ENCODE results near the gene GLDN.

GLDN gene

GRCh38 chr15:51368751-51369450, 27.4 kb downstream of the GLDN start:
- Histone ChIP-seq H3K27me3 (ENCODE audit: control insufficient read depth, insufficient read depth, low read length) (no peaks in the 10 kb centered on the region), H3K36me3 (ENCODE audit: control insufficient read depth, insufficient read depth, low read length) (no peaks in the 10 kb centered on the region), H3K4me1 (ENCODE audit: control insufficient read depth, insufficient read depth, low read length) (no peaks in the 10 kb centered on the region), H3K9ac (ENCODE audit: low read length) (no peak overlapping the region), H3K27ac (ENCODE audit: low read depth, low read length) (no peak overlapping the region), H3K4me3 (ENCODE audit: low read length) (no peak overlapping the region)

- H3K4me1 ChIP-seq (ENCODE audit: control insufficient read depth, insufficient read depth, low read length), result no peaks in the 10 kb centered on the region
- no peak overlapping the region for H3K9ac ChIP-seq (ENCODE audit: low read length)
- no peak overlapping the region for H3K27ac ChIP-seq (ENCODE audit: low read depth, low read length)
These were observed 28.0 kb downstream of the GLDN start for GRCh38 chr15:51369451-51369761.

GRCh38 chr15:51371266-51371665, 29.8 kb downstream of the GLDN start:
- H3K27ac ChIP-seq (ENCODE audit: low read depth, low read length), result no peak overlapping the region
- H3K4me1 ChIP-seq (ENCODE audit: control insufficient read depth, insufficient read depth, low read length), result no peaks in the 10 kb centered on the region
- no peak overlapping the region for H3K4me3 ChIP-seq (ENCODE audit: low read length)
- no peaks in the 10 kb centered on the region for H3K36me3 ChIP-seq (ENCODE audit: control insufficient read depth, insufficient read depth, low read length)
- no peaks in the 10 kb centered on the region for H3K27me3 ChIP-seq (ENCODE audit: control insufficient read depth, insufficient read depth, low read length)
- no peak overlapping the region for H3K9ac ChIP-seq (ENCODE audit: low read length)

More at GRCh38 chr15:51369451-51369761, 28.0 kb downstream of the GLDN start:
- Histone ChIP-seq H3K27me3 (ENCODE audit: control insufficient read depth, insufficient read depth, low read length) (no peaks in the 10 kb centered on the region), H3K4me3 (ENCODE audit: low read length) (no peak overlapping the region), H3K36me3 (ENCODE audit: control insufficient read depth, insufficient read depth, low read length) (no peaks in the 10 kb centered on the region)

GRCh38 chr15:51374131-51374530, 32.7 kb downstream of the GLDN start:
- H3K27ac ChIP-seq (ENCODE audit: low read depth, low read length), result no peak overlapping the region
- H3K4me1 ChIP-seq (ENCODE audit: control insufficient read depth, insufficient read depth, low read length), result no peaks in the 10 kb centered on the region
- H3K4me3 ChIP-seq (ENCODE audit: low read length), result no peak overlapping the region
- no peaks in the 10 kb centered on the region for H3K36me3 ChIP-seq (ENCODE audit: control insufficient read depth, insufficient read depth, low read length)
- H3K27me3 ChIP-seq (ENCODE audit: control insufficient read depth, insufficient read depth, low read length), result no peaks in the 10 kb centered on the region
- no peak overlapping the region for H3K9ac ChIP-seq (ENCODE audit: low read length)

- H3K27ac ChIP-seq (ENCODE audit: low read depth, low read length), result no peak overlapping the region
- no peak overlapping the region for H3K9ac ChIP-seq (ENCODE audit: low read length)
- H3K27me3 ChIP-seq (ENCODE audit: control insufficient read depth, insufficient read depth, low read length), result no peaks in the 10 kb centered on the region
- no peak overlapping the region for H3K4me3 ChIP-seq (ENCODE audit: low read length)
- H3K4me1 ChIP-seq (ENCODE audit: control insufficient read depth, insufficient read depth, low read length), result no peaks in the 10 kb centered on the region
- H3K36me3 ChIP-seq (ENCODE audit: control insufficient read depth, insufficient read depth, low read length), result no peaks in the 10 kb centered on the region
These were observed 34.6 kb downstream of the GLDN start for GRCh38 chr15:51375966-51376640.

- Histone ChIP-seq H3K4me1 (ENCODE audit: control insufficient read depth, insufficient read depth, low read length) (no peaks in the 10 kb centered on the region), H3K36me3 (ENCODE audit: control insufficient read depth, insufficient read depth, low read length) (no peaks in the 10 kb centered on the region), H3K4me3 (ENCODE audit: low read length) (no peak overlapping the region), H3K27ac (ENCODE audit: low read depth, low read length) (no peak overlapping the region), H3K9ac (ENCODE audit: low read length) (no peak overlapping the region), H3K27me3 (ENCODE audit: control insufficient read depth, insufficient read depth, low read length) (no peaks in the 10 kb centered on the region)
These were observed 35.8 kb downstream of the GLDN start for GRCh38 chr15:51377038-51377786.

- H3K27me3 ChIP-seq (ENCODE audit: control insufficient read depth, insufficient read depth, low read length), result no peaks in the 10 kb centered on the region
- no peak overlapping the region for H3K27ac ChIP-seq (ENCODE audit: low read depth, low read length)
- no peak overlapping the region for H3K4me3 ChIP-seq (ENCODE audit: low read length)
- H3K9ac ChIP-seq (ENCODE audit: low read length), result no peak overlapping the region
- no peaks in the 10 kb centered on the region for H3K36me3 ChIP-seq (ENCODE audit: control insufficient read depth, insufficient read depth, low read length)
- no peaks in the 10 kb centered on the region for H3K4me1 ChIP-seq (ENCODE audit: control insufficient read depth, insufficient read depth, low read length)
These were observed 37.0 kb downstream of the GLDN start for GRCh38 chr15:51378406-51378805.

GRCh38 chr15:51379390-51379789, 37.9 kb downstream of the GLDN start:
- no peaks in the 10 kb centered on the region for H3K27me3 ChIP-seq (ENCODE audit: control insufficient read depth, insufficient read depth, low read length)
- no peak overlapping the region for H3K4me3 ChIP-seq (ENCODE audit: low read length)
- H3K9ac ChIP-seq (ENCODE audit: low read length), result no peak overlapping the region
- no peaks in the 10 kb centered on the region for H3K36me3 ChIP-seq (ENCODE audit: control insufficient read depth, insufficient read depth, low read length)
- H3K4me1 ChIP-seq (ENCODE audit: control insufficient read depth, insufficient read depth, low read length), result no peaks in the 10 kb centered on the region
- H3K27ac ChIP-seq (ENCODE audit: low read depth, low read length), result no peak overlapping the region

- H3K4me1 ChIP-seq (ENCODE audit: control insufficient read depth, insufficient read depth, low read length), result no peaks in the 10 kb centered on the region
- H3K27me3 ChIP-seq (ENCODE audit: control insufficient read depth, insufficient read depth, low read length), result no peaks in the 10 kb centered on the region
- no peak overlapping the region for H3K4me3 ChIP-seq (ENCODE audit: low read length)
- no peak overlapping the region for H3K9ac ChIP-seq (ENCODE audit: low read length)
- H3K36me3 ChIP-seq (ENCODE audit: control insufficient read depth, insufficient read depth, low read length), result no peaks in the 10 kb centered on the region
- H3K27ac ChIP-seq (ENCODE audit: low read depth, low read length), result no peak overlapping the region
These were observed 39.7 kb downstream of the GLDN start for GRCh38 chr15:51380999-51381806.

GRCh38 chr15:51382787-51383186, 41.3 kb downstream of the GLDN start:
- Histone ChIP-seq H3K9ac (ENCODE audit: low read length) (no peak overlapping the region), H3K36me3 (ENCODE audit: control insufficient read depth, insufficient read depth, low read length) (no peaks in the 10 kb centered on the region), H3K27me3 (ENCODE audit: control insufficient read depth, insufficient read depth, low read length) (no peaks in the 10 kb centered on the region), H3K27ac (ENCODE audit: low read depth, low read length) (no peak overlapping the region), H3K4me1 (ENCODE audit: control insufficient read depth, insufficient read depth, low read length) (no peaks in the 10 kb centered on the region), H3K4me3 (ENCODE audit: low read length) (no peak overlapping the region)

GRCh38 chr15:51386029-51386428, 44.6 kb downstream of the GLDN start:
- H3K4me3 ChIP-seq (ENCODE audit: low read length), result no peak overlapping the region
- no peaks in the 10 kb centered on the region for H3K27me3 ChIP-seq (ENCODE audit: control insufficient read depth, insufficient read depth, low read length)
- no peak overlapping the region for H3K27ac ChIP-seq (ENCODE audit: low read depth, low read length)
- H3K36me3 ChIP-seq (ENCODE audit: control insufficient read depth, insufficient read depth, low read length), result no peaks in the 10 kb centered on the region
- H3K9ac ChIP-seq (ENCODE audit: low read length), result no peak overlapping the region
- H3K4me1 ChIP-seq (ENCODE audit: control insufficient read depth, insufficient read depth, low read length), result no peaks in the 10 kb centered on the region

GRCh38 chr15:51386486-51386885, 45.0 kb downstream of the GLDN start:
- no peak overlapping the region for H3K4me3 ChIP-seq (ENCODE audit: low read length)
- H3K9ac ChIP-seq (ENCODE audit: low read length), result no peak overlapping the region
- no peak overlapping the region for H3K27ac ChIP-seq (ENCODE audit: low read depth, low read length)
- no peaks in the 10 kb centered on the region for H3K36me3 ChIP-seq (ENCODE audit: control insufficient read depth, insufficient read depth, low read length)
- no peaks in the 10 kb centered on the region for H3K27me3 ChIP-seq (ENCODE audit: control insufficient read depth, insufficient read depth, low read length)
- no peaks in the 10 kb centered on the region for H3K4me1 ChIP-seq (ENCODE audit: control insufficient read depth, insufficient read depth, low read length)
